ENCODE results near the gene FCER1A. TPM values are rescaled to one million over a fixed set of nuclear protein-coding genes. Genes with fewer than 3 reads are reported as not detected.
"Not testable (repeated sequence)": the region's sequence is repeated elsewhere in the genome, so short reads cannot be mapped to it uniquely, and the experiment has no call there.

Gene FCER1A
- total RNA-seq, 2 donors from 2014 or later: 1.3 to 1.5 TPM

- H3K9me3 ChIP-seq: no peaks in the 10 kb centered on the region
- 75% methylated on average over 4 of the region's 4 CpGs for WGBS
- no peaks in the 10 kb centered on the region for H3K27me3 ChIP-seq (replicated peaks; ENCODE audit: insufficient read depth)
- H3K27ac ChIP-seq: no peak overlapping the region
- intact Hi-C loops (cut with DNase I): no loop called here
- DNase-seq (ENCODE audit: low spot score): no peak
- TF ChIP-seq POLR2A (IDR thresholded peaks at IDR 0.05) (no peak), POLR2AphosphoS5 (IDR thresholded peaks at IDR 0.05) (no peak)
- TF ChIP-seq, protein P1, sequence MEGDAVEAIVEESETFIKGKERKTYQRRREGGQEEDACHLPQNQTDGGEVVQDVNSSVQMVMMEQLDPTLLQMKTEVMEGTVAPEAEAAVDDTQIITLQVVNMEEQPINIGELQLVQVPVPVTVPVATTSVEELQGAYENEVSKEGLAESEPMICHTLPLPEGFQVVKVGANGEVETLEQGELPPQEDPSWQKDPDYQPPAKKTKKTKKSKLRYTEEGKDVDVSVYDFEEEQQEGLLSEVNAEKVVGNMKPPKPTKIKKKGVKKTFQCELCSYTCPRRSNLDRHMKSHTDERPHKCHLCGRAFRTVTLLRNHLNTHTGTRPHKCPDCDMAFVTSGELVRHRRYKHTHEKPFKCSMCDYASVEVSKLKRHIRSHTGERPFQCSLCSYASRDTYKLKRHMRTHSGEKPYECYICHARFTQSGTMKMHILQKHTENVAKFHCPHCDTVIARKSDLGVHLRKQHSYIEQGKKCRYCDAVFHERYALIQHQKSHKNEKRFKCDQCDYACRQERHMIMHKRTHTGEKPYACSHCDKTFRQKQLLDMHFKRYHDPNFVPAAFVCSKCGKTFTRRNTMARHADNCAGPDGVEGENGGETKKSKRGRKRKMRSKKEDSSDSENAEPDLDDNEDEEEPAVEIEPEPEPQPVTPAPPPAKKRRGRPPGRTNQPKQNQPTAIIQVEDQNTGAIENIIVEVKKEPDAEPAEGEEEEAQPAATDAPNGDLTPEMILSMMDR (IDR thresholded peaks at IDR 0.05): no peak
- H3K4me1 ChIP-seq (replicated peaks): no peaks in the 10 kb centered on the region
- no peak overlapping the region for H3K4me3 ChIP-seq
- no peaks in the 10 kb centered on the region for H3K36me3 ChIP-seq
Measured at GRCh38 chr1:159342761-159343425, 40.8 kb downstream of the FCER1A start.

- H3K27me3 ChIP-seq (replicated peaks; ENCODE audit: insufficient read depth); H3K9me3 ChIP-seq; H3K4me1 ChIP-seq (replicated peaks); H3K4me3 ChIP-seq; H3K27ac ChIP-seq; intact Hi-C loops (cut with DNase I); H3K36me3 ChIP-seq; DNase-seq (ENCODE audit: low spot score): not testable (repeated sequence)
- WGBS: 78% methylated on average over 3 of the region's 3 CpGs
Measured at GRCh38 chr1:159349374-159349773, 47.2 kb downstream of the FCER1A start.

DNA sequence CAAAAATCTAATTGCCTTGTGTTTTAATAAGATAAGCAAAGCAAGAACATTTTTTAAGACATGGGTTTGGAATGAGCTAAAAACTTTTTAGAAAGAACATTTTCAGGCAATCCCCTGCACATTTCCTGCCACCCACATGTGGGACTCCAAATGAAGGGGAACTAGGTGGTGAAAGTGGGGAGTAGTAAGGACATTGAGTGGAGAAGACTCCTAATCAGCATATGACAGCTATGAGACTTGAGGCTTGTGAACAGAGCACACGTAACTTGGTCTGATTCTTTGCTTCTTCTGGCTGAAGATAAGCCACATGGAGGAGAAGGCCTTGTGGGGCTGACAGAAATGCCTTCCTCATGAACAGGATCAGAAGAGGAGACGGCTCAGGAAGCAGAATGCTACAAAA, 50.3 kb downstream of the FCER1A start:
- Histone ChIP-seq H3K4me1 (replicated peaks) (no peaks in the 10 kb centered on the region), H3K36me3 (no peaks in the 10 kb centered on the region), H3K27me3 (replicated peaks; ENCODE audit: insufficient read depth) (no peaks in the 10 kb centered on the region), H3K4me3 (no peak overlapping the region), H3K27ac (no peak overlapping the region), H3K9me3 (no peaks in the 10 kb centered on the region)
- 83% methylated on average over 2 of the region's 2 CpGs for WGBS
- no peak for TF ChIP-seq POLR2A (IDR thresholded peaks at IDR 0.05)
- no peak for TF ChIP-seq POLR2AphosphoS5 (IDR thresholded peaks at IDR 0.05)
- TF ChIP-seq, protein P1 (IDR thresholded peaks at IDR 0.05): no peak
- intact Hi-C loops (cut with DNase I): no loop called here
- no peak for DNase-seq (ENCODE audit: low spot score)

Other genes starting within 250 kb of the FCER1A start
- gene AIM2, start 225.6 kb upstream of the FCER1A start, total RNA-seq: under 1 TPM in 1 of 2 donors, not detected in 1; 0.80 TPM
- 1 to 10 TPM in 1 of 2 donors, under 1 TPM in 1; 0.23 to 4.7 TPM for gene CADM3, start 130.7 kb upstream of the FCER1A start, total RNA-seq
- gene ACKR1, start 97.5 kb upstream of the FCER1A start, total RNA-seq: 10 to 100 TPM; 46.8 to 60.4 TPM
- gene OR10J4, start 129.9 kb downstream of the FCER1A start, total RNA-seq: not detected
- not detected for gene OR10J1, start 137.4 kb downstream of the FCER1A start, total RNA-seq
- gene OR10J5, start 233.7 kb downstream of the FCER1A start, total RNA-seq: not detected